Ishikawa (cell line): ENCODE data around the gene TNFAIP2.
A peak's percentile ranks its signal among the peaks of the same experiment; 100 is the strongest.

Experiments used
- CEBPB ChIP-seq: IDR thresholded peaks from 2 replicates; pipeline ENCODE4 v1.6.1; 2012
- CREB1 ChIP-seq: IDR thresholded peaks from 2 replicates; pipeline ENCODE4 v1.6.1; 2012; ENCODE audit warnings: low read depth
- EGR1 ChIP-seq: IDR thresholded peaks from 2 replicates; pipeline ENCODE4 v1.6.1; 2012
- EP300 ChIP-seq: IDR thresholded peaks from 2 replicates; pipeline ENCODE4 v1.6.1; 2012; ENCODE audit warnings: borderline replicate concordance
- FOXM1 ChIP-seq: IDR thresholded peaks from 2 replicates; pipeline ENCODE4 v1.6.1; 2012; ENCODE audit warnings: low read depth, borderline replicate concordance
- NFIC ChIP-seq: IDR thresholded peaks from 2 replicates; pipeline ENCODE4 v1.6.1; 2012
- RAD21 ChIP-seq: IDR thresholded peaks from 2 replicates; pipeline ENCODE4 v1.6.1; 2012; ENCODE audit warnings: low read depth
- TAF1 ChIP-seq: IDR thresholded peaks from 2 replicates; pipeline ENCODE4 v1.6.1; 2012; ENCODE audit warnings: low read depth, mild to moderate bottlenecking
- TCF12 ChIP-seq: IDR thresholded peaks from 2 replicates; pipeline ENCODE4 v1.6.1; 2012; ENCODE audit warnings: low read depth
- TEAD4 ChIP-seq: IDR thresholded peaks from 2 replicates; pipeline ENCODE4 v1.6.1; 2012
- YY1 ChIP-seq: IDR thresholded peaks from 2 replicates; pipeline ENCODE4 v1.6.1; 2012; ENCODE audit warnings: low read depth
- ZBTB7A ChIP-seq: IDR thresholded peaks from 2 replicates; pipeline ENCODE4 v1.6.1; 2012; ENCODE audit warnings: low read depth
- TF ChIP-seq, protein P1 (sequence below): IDR thresholded peaks from 2 replicates; pipeline ENCODE4 v1.6.1; 2012; ENCODE audit warnings: low read depth, mild to moderate bottlenecking
- TF ChIP-seq, protein P2 (sequence below): IDR thresholded peaks from 2 replicates; pipeline ENCODE4 v1.6.1; 2012
- TF ChIP-seq, protein P3 (sequence below): IDR thresholded peaks from 2 replicates; pipeline ENCODE4 v1.6.1; 2012

TNFAIP2 gene

DNA sequence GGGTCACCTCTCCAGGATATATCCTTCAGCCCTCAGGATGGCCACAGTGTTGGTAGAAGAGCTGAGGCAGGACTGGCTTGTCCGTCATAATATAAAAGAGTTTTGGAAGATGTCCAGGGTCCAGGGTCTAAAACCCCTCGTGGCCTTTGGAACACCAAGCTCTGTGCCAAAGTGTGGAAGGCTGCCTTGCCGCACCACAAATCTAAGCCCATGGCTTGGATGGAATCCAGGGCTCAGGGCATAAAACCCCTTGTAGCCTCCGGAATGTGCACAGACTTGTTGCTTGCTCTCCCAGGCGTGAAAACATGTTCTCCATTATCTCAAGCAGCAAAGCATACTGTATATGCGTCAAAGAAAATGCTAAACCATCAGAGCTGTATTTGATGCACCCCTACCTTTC is 46.7 kb downstream of the TNFAIP2 start:
- TF ChIP-seq, protein P1, sequence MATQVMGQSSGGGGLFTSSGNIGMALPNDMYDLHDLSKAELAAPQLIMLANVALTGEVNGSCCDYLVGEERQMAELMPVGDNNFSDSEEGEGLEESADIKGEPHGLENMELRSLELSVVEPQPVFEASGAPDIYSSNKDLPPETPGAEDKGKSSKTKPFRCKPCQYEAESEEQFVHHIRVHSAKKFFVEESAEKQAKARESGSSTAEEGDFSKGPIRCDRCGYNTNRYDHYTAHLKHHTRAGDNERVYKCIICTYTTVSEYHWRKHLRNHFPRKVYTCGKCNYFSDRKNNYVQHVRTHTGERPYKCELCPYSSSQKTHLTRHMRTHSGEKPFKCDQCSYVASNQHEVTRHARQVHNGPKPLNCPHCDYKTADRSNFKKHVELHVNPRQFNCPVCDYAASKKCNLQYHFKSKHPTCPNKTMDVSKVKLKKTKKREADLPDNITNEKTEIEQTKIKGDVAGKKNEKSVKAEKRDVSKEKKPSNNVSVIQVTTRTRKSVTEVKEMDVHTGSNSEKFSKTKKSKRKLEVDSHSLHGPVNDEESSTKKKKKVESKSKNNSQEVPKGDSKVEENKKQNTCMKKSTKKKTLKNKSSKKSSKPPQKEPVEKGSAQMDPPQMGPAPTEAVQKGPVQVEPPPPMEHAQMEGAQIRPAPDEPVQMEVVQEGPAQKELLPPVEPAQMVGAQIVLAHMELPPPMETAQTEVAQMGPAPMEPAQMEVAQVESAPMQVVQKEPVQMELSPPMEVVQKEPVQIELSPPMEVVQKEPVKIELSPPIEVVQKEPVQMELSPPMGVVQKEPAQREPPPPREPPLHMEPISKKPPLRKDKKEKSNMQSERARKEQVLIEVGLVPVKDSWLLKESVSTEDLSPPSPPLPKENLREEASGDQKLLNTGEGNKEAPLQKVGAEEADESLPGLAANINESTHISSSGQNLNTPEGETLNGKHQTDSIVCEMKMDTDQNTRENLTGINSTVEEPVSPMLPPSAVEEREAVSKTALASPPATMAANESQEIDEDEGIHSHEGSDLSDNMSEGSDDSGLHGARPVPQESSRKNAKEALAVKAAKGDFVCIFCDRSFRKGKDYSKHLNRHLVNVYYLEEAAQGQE = no peak
- TF ChIP-seq ZBTB7A (no peak), CEBPB (no peak), RAD21 (no peak), TEAD4 (peak; percentile 72), YY1 (no peak), FOXM1 (no peak), CREB1 (no peak), TAF1 (no peak), TCF12 (0 out of 2 replicates have a peak, but pooled peaks have one; percentile 29), NFIC (peak; percentile 72), EP300 (peak; percentile 40; the same call in 1 of the 2 replicates)
- TF ChIP-seq, protein P2, sequence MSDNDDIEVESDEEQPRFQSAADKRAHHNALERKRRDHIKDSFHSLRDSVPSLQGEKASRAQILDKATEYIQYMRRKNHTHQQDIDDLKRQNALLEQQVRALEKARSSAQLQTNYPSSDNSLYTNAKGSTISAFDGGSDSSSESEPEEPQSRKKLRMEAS = 0 out of 2 replicates have a peak, but pooled peaks have one; percentile 34
- TF ChIP-seq, protein P3, sequence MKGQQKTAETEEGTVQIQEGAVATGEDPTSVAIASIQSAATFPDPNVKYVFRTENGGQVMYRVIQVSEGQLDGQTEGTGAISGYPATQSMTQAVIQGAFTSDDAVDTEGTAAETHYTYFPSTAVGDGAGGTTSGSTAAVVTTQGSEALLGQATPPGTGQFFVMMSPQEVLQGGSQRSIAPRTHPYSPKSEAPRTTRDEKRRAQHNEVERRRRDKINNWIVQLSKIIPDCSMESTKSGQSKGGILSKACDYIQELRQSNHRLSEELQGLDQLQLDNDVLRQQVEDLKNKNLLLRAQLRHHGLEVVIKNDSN = no peak

DNA sequence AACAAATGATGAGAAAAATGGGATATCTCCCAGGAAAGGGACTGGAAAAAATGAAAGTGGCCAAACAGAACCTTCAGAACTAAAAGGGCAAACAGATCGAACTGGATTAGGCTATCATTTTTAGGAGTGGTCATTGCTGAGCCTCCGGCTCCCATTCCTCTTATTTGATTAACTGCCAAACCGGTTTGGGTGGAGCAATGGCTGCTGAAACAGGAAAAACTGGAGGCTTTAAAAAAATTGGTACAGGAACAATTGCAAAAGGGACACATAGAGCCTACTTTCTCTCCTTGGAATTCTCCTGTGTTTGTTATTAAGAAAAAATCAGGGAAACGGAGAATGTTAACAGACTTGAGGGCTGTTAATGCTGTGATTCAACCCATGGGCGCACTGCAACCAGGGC is 49.7 kb downstream of the TNFAIP2 start:
- TF ChIP-seq RAD21 (0 out of 2 replicates have a peak, but pooled peaks have one; percentile 5), NFIC (0 out of 2 replicates have a peak, but pooled peaks have one; percentile 38), YY1 (0 out of 2 replicates have a peak, but pooled peaks have one; percentile 43), CEBPB (peak; percentile 56; the same call in 1 of the 2 replicates), FOXM1 (no peak), TEAD4 (no peak)
- TF ChIP-seq, protein P1 = no peak

DNA sequence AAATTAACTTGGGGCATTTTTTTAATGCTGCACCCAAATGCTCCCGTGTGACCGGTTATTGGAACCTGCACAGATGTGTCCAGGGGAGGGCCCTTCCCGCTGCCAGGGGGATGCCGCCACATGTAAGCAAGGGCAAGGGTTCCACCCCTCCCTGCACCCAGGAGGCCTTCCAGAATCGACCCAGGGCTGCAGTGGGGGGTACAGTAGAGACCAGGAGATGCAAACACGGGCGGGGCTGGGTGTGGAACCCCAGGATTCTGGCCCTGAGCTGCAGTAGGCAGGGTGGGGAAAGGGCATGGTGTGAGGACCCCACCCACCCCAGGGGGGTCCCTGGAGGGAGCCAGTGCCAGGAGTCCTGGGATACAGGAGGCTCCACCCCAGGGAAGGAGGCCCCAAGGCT is 54.1 kb downstream of the TNFAIP2 start:
- TF ChIP-seq YY1 = no peak
- no peak for TF ChIP-seq RAD21
- TF ChIP-seq EGR1 = no peak
- TF ChIP-seq, protein P3 = no peak
- TF ChIP-seq ZBTB7A = no peak
- TF ChIP-seq EP300 = no peak
- TF ChIP-seq, protein P1 = no peak
- TF ChIP-seq TCF12 = no peak

DNA sequence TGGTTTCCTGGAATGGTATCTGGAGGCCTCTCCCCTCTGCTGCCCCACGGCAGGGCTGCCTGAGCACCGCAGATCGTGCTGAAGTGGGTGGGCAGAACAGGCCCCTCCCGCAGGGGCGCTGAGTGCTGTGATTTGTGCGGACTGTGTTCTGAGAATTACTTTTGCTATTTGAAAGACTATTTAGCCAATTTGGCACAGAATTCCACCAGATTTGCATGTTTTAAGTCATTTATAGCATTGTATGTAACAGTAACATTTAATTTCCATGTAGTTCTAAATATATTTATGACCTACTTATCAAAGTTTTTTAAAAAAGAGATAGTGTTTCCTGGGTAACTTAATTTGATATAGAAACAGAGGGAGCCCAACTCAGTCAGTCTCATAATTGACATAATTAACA is 55.3 kb downstream of the TNFAIP2 start:
- no peak for TF ChIP-seq TCF12
- TF ChIP-seq, protein P2 = no peak
- TF ChIP-seq CREB1 = no peak
- no peak for TF ChIP-seq EGR1
- no peak for TF ChIP-seq CEBPB
- no peak for TF ChIP-seq RAD21
- TF ChIP-seq, protein P1 = no peak
- TF ChIP-seq FOXM1 = no peak
- TF ChIP-seq ZBTB7A = no peak
- no peak for TF ChIP-seq NFIC
- TF ChIP-seq TEAD4 = no peak
- no peak for TF ChIP-seq TAF1
- no peak for TF ChIP-seq EP300
- no peak for TF ChIP-seq YY1
- TF ChIP-seq, protein P3 = no peak
